HG02571 (cell line): ENCODE measurements around the gene PTPN3.

Source experiments
- ATAC-seq: cut with Tn5 transposase; IDR thresholded peaks from one replicate; pipeline ENCODE4 v1.9.1; 2021; ENCODE audit warnings: mild to moderate bottlenecking, moderate library complexity; ENCODE audit not compliant: unreplicated experiment

The PTPN3 gene

DNA sequence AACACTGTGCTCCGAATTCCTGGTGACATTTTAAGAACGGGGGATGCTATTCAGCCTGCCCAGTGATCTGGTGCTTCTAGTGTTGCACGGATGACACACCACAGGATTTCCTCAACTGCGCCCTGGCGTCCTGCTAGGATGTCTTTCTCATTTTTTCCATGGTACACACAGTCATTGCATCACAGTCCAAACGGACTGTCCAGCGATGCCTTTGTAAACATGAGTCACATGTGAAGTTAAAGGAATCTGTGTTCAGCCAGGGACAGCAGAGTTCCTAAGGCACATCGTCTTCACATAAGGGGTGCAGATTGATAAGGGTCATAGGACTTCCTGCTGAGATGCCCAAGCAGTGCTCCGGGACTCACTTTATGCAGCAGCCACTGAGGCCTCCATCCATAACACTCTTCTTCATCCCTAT lies 9.3 kb upstream of the PTPN3 start:
- ATAC-seq: no peak

DNA sequence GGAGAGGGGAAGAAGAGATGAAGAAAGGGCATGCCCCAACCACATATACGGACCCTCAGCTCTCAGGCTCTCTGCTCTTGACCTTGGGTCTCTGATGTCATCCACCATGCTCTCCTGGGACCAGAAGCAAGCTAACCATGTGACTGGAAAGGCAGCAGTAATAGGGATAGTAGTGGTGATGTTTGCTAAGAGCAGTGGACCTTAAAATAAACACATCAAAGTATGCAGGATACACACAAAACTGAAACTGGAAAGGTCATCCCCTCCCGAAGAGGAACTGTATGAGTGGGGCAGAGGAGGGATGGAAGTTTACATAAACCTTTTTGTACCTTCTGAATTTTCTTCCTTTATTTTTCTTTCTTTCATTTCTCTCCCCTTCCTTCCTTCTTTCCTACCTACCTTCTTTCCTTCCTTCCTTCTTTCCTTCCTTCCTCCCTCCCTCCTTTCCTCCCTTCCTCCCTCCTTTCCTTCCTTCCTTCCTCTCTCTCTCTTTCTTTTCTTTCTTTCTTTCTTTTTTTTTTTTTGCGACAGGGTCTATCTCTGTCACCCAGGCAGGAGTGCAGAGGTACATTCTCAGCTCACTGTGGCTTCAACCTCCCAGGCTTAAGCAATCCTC lies 8.1 kb upstream of the PTPN3 start:
- no peak for ATAC-seq

DNA sequence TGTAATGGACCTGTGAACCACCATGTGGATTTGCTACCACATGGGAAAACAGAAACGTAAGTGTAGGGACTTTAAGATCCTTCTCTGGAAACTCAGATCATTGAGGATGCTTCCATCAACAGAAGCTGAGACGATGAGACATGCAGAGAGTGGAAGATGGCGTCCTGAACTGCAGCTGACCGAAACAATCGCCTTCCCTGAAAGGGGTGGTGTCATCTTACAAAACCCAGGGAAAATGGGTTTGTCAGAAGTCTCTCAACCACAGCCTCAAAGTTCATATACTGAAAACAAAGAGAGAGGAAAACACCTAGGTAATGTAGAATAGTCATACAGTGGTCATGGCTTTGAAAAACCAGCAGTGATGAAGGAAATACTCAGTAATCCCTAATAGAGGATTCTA lies 6.6 kb upstream of the PTPN3 start:
- no peak for ATAC-seq

DNA sequence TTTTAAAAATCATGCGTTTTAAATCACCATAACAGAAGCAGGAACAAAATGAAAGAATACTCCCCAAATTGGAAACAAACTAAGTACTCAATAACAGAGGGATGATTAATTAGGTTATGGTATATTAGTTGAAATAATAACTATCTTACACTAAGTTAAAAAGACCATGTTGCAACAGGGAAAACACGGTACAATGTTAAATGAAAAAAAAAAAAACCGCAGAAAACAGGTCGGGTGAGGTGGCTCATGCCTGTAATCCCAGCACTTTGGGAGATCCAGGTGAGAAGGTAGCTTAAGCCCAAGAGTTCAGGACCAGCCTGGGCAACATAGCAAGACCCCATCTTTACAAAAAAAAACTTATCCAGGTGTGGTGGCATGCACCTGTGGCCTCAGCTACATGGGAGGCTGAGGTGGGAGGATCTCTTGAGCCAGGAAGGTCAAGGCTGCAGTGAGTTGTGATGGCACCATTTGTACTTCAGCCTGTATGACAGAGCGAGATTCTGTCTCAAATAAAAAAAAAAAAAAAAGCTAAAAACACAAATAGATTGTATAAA lies 2.4 kb upstream of the PTPN3 start:
- ATAC-seq: no peak

DNA sequence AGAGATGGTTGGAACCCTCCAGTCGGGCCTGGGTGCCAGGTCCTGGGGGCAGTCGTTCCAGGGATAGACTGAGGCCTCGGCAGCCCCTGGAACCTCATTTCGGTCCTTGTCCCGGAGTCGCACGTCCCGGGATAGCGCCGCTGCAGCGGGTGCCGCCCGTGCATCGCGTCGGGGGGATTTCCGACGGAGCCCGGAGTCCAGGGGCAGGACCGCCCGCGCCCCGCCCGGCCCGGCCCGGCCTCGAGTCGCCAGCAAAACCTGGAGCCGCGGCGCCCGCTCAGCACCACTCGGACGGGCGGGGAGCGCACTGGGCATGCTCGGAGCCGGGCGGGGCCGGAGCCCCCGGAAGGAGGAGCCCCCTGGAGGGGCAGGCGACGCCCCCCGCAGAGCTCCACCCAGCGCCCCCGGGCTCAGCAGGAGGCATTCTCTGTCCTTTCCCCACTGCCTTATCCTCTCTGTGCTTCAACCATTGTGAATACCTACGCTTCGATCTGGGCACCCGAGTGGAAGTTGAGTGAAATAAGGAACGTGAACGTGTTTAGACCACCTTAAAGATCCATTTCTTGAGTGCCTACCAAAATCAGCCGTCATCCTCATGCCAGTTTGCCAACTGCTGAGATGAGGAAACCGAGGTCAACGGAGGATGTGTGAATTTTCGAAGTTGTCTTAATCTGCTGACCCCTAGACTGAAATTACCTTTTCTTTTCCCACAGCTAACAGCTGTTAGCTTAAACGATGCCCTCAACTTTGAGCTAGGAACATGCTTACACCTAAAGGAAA lies 1.7 kb upstream of the PTPN3 start:
- ATAC-seq: no peak

DNA sequence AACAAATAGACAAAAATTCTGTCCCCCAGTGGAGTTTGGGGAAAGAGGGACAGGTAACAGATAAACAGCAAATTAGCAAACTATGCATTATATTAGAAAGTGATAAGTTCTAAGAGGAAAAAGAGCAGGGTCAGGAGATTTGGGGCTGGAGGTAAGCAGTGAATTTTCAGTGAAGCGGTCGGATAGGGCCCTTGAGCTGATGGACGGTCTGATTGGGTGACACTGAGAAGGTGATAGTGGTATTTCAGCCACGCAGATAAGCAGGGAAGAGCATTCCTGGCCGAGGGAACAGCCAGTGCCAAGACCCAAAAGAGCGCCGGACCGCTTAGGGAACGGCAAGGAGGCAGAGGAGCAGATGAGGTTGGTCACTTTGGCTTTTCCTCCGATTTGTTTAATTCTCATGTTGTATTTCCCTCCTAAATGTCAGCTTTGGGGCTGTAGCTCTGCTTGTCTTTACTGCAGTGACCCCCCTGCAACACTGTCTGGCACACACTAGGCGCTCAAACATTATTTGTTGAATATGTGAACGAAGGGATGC lies 1.1 kb upstream of the PTPN3 start:
- no peak for ATAC-seq

DNA sequence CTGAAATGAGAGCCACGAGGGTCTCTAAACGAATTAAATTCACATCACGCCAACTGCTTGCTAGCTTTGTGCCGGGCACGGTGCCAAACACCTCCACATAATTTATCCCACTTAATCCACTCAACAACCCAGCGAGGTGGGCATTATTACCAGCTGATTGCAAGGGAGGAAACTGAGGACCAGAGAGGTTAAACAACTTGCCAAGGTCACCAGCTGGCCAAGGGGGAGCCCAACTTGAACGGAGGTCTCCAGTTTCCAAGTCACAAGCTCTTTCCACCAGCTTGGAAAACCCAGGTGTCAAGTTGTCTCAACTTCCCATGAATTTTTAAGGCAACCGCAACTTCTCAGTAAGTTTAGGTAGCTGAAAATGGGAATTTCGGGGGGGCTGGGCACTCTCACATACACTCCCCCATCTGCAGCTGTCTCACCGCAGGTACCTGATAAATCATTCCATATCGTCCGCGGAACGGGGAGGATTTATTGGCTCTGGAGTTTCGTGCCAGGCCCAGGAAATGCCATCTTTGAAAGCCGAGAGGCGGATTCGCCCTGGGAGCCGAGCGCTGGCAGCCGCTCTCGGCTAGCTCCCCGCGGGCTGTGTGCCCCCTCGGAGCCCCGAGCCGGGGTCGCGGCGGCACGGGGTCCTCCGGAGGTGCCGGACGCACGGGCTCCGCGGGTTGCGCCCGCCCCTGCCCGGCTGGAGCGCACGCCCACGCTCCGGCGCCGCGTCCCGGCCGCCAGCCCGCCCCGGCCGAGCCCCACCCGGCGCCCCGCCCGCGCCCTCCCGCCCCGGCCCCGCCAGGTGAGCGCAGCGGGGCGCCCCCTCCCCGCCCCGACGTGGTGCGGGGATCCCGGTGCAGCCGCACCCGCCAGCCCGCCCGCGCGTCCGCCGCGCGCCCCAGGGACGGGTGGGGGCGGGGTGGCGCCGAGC lies 617 bp downstream of the PTPN3 start:
- no peak for ATAC-seq

DNA sequence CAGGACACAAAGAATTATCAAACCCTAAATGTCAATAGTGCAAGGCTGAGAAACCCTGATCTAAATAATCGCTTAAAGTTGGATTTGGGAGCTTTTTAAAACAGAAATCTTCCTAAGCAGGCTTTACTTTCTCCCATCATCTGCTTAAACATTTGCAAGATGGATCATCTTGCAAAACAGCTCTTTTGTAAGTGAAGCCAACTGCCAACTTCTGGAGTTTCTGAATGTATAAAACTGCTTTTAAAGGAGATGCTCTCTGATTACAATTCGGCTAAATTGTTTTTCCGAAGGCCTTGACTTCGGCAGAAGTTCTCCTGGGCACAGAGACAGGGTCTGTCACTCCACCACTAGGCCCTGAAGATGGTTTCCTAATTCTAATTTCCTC lies 1.3 kb downstream of the PTPN3 start:
- no peak for ATAC-seq

DNA sequence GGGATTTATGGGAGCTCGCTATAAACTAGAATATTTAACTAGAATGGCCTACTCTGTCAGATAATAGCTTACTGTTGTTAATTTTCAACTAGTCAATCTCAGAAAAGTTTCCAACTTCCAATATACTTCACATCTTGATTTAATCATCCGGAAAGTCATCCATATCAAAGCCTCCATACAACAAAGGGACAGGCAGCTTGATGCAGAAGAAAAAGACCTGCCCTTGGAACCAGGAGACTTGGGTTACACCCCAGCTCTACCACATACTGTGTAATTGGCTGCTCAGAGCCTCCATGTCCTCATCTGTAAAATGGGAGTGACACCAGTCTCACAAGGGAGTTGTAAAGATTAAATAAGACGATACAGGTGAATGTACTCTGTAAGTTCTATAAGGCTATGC lies 1.9 kb downstream of the PTPN3 start:
- ATAC-seq: no peak

DNA sequence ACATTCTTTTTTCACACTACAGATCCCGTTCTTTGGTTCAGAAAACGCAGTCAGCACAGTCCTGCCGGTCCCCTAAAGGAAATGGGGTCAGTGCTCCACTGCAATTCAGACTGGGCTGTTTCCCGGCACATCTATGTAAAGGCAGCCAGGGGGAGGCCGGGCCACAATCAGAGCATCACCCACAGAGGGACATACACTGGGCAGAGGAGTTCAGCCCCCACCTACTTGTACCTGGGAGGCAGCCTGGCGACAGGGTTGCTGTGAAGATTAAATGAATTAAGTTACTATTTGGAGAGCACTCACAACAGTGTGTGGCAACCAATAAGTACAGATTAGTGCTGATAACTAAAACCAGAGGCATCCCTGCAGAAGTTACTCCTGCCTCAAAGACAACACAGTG lies 4.5 kb downstream of the PTPN3 start:
- ATAC-seq: no peak

DNA sequence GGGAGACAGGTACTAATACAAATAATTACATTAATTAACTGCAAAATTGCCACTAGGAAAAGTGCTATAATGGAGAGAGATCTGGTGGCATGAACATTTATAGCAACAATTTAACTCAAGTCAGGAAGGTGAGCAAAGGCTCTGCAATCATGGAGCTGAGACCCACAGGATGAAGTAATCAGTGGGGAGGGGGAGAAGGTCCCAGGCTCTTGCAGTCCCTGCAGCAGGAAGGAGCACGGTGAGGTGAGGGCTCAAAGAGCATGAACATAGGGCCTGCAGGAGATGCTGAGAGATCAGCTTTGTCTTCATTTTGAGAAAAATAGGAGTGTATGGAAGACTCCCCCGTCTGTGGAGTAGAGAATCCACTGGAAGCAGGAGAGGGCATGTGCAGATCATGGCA lies 6.5 kb downstream of the PTPN3 start:
- no peak for ATAC-seq

DNA sequence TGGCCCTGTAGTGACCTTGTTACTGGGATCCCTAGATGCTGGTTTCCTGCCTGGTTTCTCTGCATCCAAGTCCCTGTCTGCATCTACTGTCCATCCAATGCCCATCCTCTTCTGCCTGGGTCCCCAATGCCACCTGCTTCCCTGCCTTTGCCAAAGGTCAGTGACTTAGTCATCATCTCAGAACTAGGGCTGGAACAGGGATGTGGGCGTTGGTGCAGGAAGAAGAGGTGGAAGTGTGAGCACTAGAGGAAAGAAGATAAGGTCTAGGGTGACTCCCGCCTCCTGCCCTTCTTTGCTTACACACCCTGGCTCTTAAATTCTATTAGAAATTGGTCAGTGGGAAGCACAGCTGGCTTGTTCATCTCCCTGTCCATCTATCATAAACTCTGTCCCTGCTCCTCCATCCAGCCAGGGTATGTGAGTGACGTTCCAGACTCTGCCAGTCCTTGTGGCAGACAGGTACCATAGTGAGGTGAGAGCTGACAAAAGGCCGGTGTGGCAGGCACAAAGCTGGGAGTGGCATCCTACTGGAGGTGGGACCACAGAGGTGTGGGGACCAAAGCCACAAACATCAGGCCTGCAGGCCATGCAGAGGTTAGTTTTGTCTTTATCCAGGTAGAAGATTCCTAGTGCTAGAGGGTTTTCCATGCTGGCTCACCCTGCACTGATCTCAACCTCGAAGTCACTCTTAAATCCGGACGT lies 9.2 kb downstream of the PTPN3 start:
- no peak for ATAC-seq

DNA sequence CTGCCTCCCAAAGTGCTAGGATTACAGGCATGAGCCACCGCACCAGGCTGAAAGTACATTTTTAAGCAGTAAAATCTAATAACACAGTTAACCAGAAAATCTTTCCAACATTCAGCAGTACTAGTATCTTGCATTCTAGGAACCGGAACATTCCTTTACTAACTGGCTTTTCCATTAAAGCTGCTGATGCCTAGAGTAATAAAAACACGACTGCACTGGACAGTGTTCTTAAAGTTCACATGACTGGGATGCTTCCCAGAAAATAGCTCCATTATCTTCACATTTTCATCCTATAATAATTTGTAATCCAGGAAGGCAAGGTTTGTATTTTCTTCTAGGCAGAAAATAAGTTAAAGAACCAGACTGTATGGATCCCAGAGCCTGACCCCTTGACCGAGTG lies 9.8 kb downstream of the PTPN3 start:
- ATAC-seq: no peak

DNA sequence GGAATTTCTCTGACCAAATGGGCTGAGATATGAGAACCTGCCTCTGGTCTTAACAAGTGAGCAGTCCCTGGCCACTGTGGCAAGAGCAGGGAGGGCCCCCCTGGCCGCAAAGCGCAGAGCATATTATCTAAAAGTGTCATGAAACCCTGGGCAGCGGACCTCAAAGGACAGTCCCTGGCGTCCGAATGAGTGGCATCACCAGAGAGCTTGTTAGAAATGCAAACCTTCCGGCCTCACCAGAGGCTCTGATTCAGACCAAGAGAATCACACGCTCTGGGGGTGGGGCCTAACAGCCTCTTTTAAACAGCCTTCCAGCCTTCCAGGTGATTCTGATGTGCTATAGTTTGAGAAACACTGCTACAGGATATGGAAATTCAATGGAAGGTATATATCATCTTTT lies 10.9 kb downstream of the PTPN3 start:
- ATAC-seq: no peak

DNA sequence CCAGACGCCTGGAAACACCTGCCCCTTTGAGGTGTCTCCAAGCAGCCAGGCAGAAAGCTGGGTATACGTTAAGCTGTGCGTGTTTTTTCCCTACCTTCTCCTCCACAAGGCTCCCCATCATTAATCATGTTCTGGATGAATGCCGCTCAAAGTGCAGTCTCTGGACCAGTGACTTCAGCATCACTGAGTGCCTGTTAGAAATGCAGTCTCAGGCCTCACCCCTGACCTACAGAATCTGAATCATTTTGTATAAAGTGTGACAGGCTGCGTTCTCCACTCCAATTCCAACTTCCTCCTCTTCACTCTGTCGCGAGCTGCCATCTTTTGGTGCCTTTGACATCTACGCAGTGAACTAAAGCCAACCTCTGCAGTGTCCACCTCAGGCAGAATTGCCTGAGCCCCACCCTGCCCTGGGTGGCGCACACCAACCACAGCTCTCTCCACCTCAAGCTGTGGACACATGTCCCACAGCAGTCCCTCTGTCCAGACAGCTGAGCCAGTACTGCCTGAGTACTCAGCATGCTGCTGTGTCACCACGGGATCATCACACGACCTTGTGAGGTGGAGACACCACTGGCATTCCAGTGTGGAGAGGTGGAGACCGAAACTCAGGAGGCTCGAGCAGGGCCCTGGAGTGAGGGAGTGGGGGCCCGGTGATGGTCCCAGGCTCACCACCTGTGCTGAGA lies 14.2 kb downstream of the PTPN3 start:
- no peak for ATAC-seq

DNA sequence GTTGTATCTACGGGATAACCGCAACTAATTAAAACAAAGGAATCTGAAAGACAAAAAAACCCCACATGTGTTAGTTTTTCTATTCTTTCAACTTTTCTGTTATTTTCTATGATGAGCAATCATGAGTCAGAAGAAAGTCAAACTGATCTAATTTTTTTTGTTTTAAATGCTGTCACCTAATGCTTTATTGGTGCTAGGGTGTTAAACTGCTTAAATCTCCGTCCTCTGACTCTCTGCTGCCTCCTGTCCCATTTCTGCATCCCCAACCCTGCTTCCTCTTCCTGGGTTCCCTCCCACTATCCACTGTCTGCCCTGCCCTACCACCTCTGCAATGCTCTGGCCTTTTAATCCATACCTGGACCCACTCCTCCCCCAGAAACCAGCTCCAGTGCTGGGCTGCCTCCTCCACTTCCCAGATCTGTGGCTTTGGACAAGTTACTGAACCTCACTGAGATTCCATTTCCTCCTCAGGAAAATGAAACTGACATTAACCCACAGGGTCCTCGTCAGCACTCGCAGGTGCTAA lies 15.7 kb downstream of the PTPN3 start:
- no peak for ATAC-seq

DNA sequence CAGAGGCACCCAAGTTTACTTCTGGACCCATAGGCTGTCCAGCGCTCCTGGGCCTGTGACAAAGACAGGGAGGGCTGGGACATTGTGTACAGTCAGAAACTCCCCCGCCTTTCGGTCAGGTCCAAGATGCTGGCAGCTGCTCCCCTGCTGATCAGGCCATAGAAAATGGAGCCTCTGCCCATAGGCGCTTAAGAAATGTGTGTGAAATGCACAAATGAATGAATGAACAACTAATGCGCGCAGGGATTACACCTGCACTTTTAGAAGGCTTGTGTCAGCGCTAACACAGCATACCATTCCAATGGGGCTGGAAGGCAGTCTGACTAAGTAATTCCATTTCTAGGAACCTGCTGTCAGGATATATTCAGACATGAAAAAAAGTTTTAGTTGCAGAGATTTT lies 16.3 kb downstream of the PTPN3 start:
- ATAC-seq: no peak

DNA sequence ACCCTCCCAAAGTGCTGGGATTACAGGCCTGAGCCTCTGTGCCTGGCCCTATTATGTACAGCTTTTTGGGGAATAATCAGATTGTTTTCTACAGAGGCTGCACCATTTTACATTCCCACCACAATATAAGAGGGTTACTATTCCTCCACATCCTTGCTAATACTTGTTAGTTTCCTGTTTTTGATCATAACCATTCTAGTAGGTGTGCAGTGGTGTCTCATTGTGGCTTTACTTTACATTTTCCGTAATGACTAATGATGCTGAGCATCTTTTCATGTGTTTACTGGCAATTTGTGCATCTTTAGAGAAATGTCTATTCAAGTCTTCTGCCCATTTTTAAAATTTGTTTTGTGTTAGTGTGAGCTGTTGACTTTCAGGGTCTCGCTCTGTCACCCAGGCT lies 18.3 kb downstream of the PTPN3 start:
- ATAC-seq: no peak

DNA sequence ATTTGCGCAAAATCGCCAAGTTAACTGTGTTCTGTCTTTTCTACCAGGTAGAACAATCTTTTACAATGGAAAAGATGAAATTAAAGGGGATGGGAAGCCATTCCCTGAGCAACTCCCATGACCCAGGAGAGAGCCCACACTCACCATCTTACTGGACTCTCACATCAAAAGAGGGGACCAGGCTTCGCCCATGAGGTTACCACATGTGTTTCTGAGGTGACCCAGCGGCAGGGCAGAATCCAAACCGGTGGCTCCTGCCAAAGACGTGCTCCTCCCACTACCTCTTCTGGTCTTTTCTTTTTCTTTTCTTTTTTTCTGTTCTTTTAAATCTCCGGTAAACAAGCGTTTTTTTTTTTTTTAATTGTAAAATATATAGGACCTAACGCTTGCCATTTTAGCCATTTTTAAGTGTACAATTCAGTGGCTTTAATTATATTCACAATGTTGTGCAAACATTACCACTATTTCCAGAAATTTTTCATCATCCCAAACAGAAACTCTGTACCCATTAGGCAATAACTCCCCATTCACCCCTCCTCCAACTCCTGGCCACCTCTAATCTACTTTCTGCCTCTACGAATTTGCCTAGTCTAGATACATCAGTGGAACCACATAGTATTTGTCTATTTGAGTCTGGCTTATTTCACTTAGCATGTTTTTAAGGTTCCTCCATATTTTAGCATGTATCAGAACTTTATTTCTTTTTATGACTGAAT lies 19.3 kb downstream of the PTPN3 start:
- no peak for ATAC-seq
